OCI-LY3 (cell line): ENCODE results near the gene CCR3.

ENCODE experiments used
- EZH2phosphoT487 ChIP-seq: fragments of 200-600 bp; shearing (Covaris generic); IDR thresholded peaks from 2 replicates; pipeline ENCODE4 v1.6.1; 2018; ENCODE audit warnings: antibody characterized with exemption, mixed run types, low read depth
- TF ChIP-seq, protein P1 (sequence below): fragments of 200-600, 300-600 bp; sonication (generic); IDR thresholded peaks from 2 replicates; pipeline ENCODE4 v1.5.1; 2014; ENCODE audit warnings: antibody characterized with exemption, low read length, low read depth

- TF ChIP-seq, protein P1, sequence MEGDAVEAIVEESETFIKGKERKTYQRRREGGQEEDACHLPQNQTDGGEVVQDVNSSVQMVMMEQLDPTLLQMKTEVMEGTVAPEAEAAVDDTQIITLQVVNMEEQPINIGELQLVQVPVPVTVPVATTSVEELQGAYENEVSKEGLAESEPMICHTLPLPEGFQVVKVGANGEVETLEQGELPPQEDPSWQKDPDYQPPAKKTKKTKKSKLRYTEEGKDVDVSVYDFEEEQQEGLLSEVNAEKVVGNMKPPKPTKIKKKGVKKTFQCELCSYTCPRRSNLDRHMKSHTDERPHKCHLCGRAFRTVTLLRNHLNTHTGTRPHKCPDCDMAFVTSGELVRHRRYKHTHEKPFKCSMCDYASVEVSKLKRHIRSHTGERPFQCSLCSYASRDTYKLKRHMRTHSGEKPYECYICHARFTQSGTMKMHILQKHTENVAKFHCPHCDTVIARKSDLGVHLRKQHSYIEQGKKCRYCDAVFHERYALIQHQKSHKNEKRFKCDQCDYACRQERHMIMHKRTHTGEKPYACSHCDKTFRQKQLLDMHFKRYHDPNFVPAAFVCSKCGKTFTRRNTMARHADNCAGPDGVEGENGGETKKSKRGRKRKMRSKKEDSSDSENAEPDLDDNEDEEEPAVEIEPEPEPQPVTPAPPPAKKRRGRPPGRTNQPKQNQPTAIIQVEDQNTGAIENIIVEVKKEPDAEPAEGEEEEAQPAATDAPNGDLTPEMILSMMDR, result no peak
- no peak for TF ChIP-seq EZH2phosphoT487
Measured at GRCh38 chr3:46264002-46264401, 21.7 kb downstream of the CCR3 start.
